HEK293 (cell line): ENCODE results near the gene PPAT.

ENCODE experiments used
- CTCF ChIA-PET: fragments of 350-600 bp; formaldehyde crosslinking; extraction: SDS; loops from one replicate; lab custom pipeline; 2021; ENCODE audit warnings: antibody characterized with exemption; lab: Yijun Ruan, JAX
- POLR2A ChIA-PET: fragments of 300-600 bp; formaldehyde crosslinking; extraction: SDS; loops from one replicate; lab custom pipeline; 2020; ENCODE audit warnings: antibody characterized with exemption, inconsistent platforms; lab: Yijun Ruan, JAX
- H3K27ac ChIP-seq: fragments of 200-500 bp; sonication (Bioruptor generic); 2 replicates; pipeline ENCODE4 v1.5.1; 2014; ENCODE audit warnings: low read depth, low read length, control low read depth, inconsistent platforms; ENCODE audit errors: extremely low read depth
- H3K36me3 ChIP-seq, 2 experiments: fragments of 200-500 bp in 1 of 2; sonication (Bioruptor generic) in 1 of 2; 1 replicate in 1 of 2; 2 replicates in 1 of 2; pipeline ENCODE4 v1.5.1; 2014 to 2017; ENCODE audit warnings: inconsistent platforms in 2 of 2, low read length in 2 of 2; ENCODE audit not compliant: control insufficient read depth in 2 of 2, insufficient read depth in 1 of 2
- H3K4me1 ChIP-seq: fragments of 200-500 bp; sonication (Bioruptor generic); 2 replicates; pipeline ENCODE4 v1.5.1; 2014; ENCODE audit warnings: mild to moderate bottlenecking, low read length, inconsistent platforms; ENCODE audit not compliant: control insufficient read depth, insufficient read depth
- H3K4me3 ChIP-seq: 2 replicates; pipeline ENCODE4 v1.5.1; 2011; ENCODE audit warnings: low read depth, mild to moderate bottlenecking, control low read depth, low read length, moderate library complexity
- H3K9me3 ChIP-seq: fragments of 200-500 bp; sonication (Bioruptor generic); 2 replicates; pipeline ENCODE4 v1.5.1; 2014; ENCODE audit warnings: low read depth, low read length, inconsistent platforms; ENCODE audit not compliant: control insufficient read depth, insufficient read depth
- MYNN ChIP-seq: fragments of 450-650 bp; formaldehyde crosslinking; IDR thresholded peaks from 2 replicates; pipeline ENCODE4 v1.5.1; 2016; ENCODE audit warnings: missing biosample characterization, missing genetic modification characterization, borderline replicate concordance
- OSR2 ChIP-seq: fragments of 450-650 bp; formaldehyde crosslinking; IDR thresholded peaks from 2 replicates; pipeline ENCODE4 v1.5.1; 2016; ENCODE audit warnings: missing biosample characterization, missing genetic modification characterization
- SCRT2 ChIP-seq: fragments of 450-650 bp; formaldehyde crosslinking; IDR thresholded peaks from 2 replicates; pipeline ENCODE4 v1.5.1; 2016; ENCODE audit warnings: missing biosample characterization, missing genetic modification characterization
- ZNF169 ChIP-seq: fragments of 450-650 bp; formaldehyde crosslinking; IDR thresholded peaks from 2 replicates; pipeline ENCODE4 v1.5.1; 2016; ENCODE audit warnings: missing biosample characterization, missing genetic modification characterization
- ZNF223 ChIP-seq: fragments of 450-650 bp; formaldehyde crosslinking; IDR thresholded peaks from 2 replicates; pipeline ENCODE4 v1.5.1; 2016; ENCODE audit warnings: missing biosample characterization, missing genetic modification characterization
- ZNF404 ChIP-seq: fragments of 450-650 bp; formaldehyde crosslinking; IDR thresholded peaks from 2 replicates; pipeline ENCODE4 v1.5.1; 2017; ENCODE audit warnings: missing biosample characterization, missing genetic modification characterization
- ZNF530 ChIP-seq: fragments of 450-650 bp; formaldehyde crosslinking; IDR thresholded peaks from 2 replicates; pipeline ENCODE4 v1.5.1; 2016; ENCODE audit warnings: low read depth, missing biosample characterization, missing genetic modification characterization
- ZNF561 ChIP-seq: fragments of 450-650 bp; IDR thresholded peaks from 2 replicates; pipeline ENCODE4 v1.5.1; 2018; ENCODE audit warnings: missing biosample characterization, missing genetic modification characterization, borderline replicate concordance
- ZNF621 ChIP-seq: fragments of 450-650 bp; formaldehyde crosslinking; IDR thresholded peaks from 2 replicates; pipeline ENCODE4 v1.5.1; 2017; ENCODE audit warnings: missing biosample characterization, missing genetic modification characterization
- ZNF658 ChIP-seq: fragments of 450-650 bp; formaldehyde crosslinking; IDR thresholded peaks from 2 replicates; pipeline ENCODE4; 2016; ENCODE audit warnings: missing biosample characterization, missing genetic modification characterization
- ZNF776 ChIP-seq: fragments of 450-650 bp; formaldehyde crosslinking; IDR thresholded peaks from 2 replicates; pipeline ENCODE4 v1.5.0; 2017; ENCODE audit warnings: missing biosample characterization, missing genetic modification characterization, borderline replicate concordance
- TF ChIP-seq, protein P1 (sequence below): fragments of 450-650 bp; formaldehyde crosslinking; IDR thresholded peaks from 2 replicates; pipeline ENCODE4 v1.5.1; 2016; ENCODE audit warnings: missing biosample characterization, missing genetic modification characterization
- TF ChIP-seq, protein P2 (sequence below): IDR thresholded peaks from 2 replicates; pipeline ENCODE4 v1.6.1; 2011; ENCODE audit warnings: mild to moderate bottlenecking, low read depth, low read length, borderline replicate concordance
- TF ChIP-seq, protein P3 (sequence below): fragments of 450-650 bp; formaldehyde crosslinking; IDR thresholded peaks from 2 replicates; pipeline ENCODE4; 2016; ENCODE audit warnings: missing biosample characterization, missing genetic modification characterization

The PPAT gene

GRCh38 chr4:56406151-56406550 lies 29.3 kb downstream of the PPAT start:
- ChIA-PET POLR2A (interaction anchor here (1.9 kb wide), 1 partner anchor 19 kb away, joined by 9 read pairs; the partner anchor contains the start of gene AASDH), CTCF (interaction anchor here (0.6 to 1.7 kb wide), 2 partner anchors 19 to 28 kb away, joined by 3 to 4 read pairs; no protein-coding TSS in a partner anchor)
- no peaks in the 10 kb centered on the region for H3K9me3 ChIP-seq
- no peak overlapping the region for H3K27ac ChIP-seq
- H3K4me1 ChIP-seq = peaks cover 4% of the 10 kb centered on the region
- H3K36me3 ChIP-seq = peaks cover 6 to 55% of the 10 kb centered on the region in 2 experiments
- H3K4me3 ChIP-seq = no peak overlapping the region
- no peak for TF ChIP-seq ZNF621 (tag by site-specific recombination)
- peak; percentile 44; the same call in 1 of the 2 replicates for TF ChIP-seq SCRT2 (tag by site-specific recombination)

GRCh38 chr4:56405016-56405415 lies 30.4 kb downstream of the PPAT start:
- ChIA-PET CTCF (interaction anchor here (0.6 to 1.7 kb wide), 2 partner anchors 29 to 382 kb away, joined by 3 to 4 read pairs; no protein-coding TSS in a partner anchor), POLR2A (interaction anchor here (1.9 kb wide), 1 partner anchor 18 kb away, joined by 9 read pairs; the partner anchor contains the start of gene AASDH)
- H3K4me3 ChIP-seq = no peak overlapping the region
- H3K9me3 ChIP-seq = no peaks in the 10 kb centered on the region
- peaks cover 9 to 66% of the 10 kb centered on the region in 2 experiments for H3K36me3 ChIP-seq
- TF ChIP-seq, protein P1, sequence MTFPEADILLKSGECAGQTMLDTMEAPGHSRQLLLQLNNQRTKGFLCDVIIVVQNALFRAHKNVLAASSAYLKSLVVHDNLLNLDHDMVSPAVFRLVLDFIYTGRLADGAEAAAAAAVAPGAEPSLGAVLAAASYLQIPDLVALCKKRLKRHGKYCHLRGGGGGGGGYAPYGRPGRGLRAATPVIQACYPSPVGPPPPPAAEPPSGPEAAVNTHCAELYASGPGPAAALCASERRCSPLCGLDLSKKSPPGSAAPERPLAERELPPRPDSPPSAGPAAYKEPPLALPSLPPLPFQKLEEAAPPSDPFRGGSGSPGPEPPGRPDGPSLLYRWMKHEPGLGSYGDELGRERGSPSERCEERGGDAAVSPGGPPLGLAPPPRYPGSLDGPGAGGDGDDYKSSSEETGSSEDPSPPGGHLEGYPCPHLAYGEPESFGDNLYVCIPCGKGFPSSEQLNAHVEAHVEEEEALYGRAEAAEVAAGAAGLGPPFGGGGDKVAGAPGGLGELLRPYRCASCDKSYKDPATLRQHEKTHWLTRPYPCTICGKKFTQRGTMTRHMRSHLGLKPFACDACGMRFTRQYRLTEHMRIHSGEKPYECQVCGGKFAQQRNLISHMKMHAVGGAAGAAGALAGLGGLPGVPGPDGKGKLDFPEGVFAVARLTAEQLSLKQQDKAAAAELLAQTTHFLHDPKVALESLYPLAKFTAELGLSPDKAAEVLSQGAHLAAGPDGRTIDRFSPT = no peak
- TF ChIP-seq OSR2 (tag by site-specific recombination) (no peak), ZNF404 (no peak), MYNN (tag by site-specific recombination) (no peak), ZNF223 (tag by site-specific recombination) (no peak), ZNF169 (tag by site-specific recombination) (no peak), ZNF658 (tag by site-specific recombination) (no peak)
- TF ChIP-seq, protein P2, sequence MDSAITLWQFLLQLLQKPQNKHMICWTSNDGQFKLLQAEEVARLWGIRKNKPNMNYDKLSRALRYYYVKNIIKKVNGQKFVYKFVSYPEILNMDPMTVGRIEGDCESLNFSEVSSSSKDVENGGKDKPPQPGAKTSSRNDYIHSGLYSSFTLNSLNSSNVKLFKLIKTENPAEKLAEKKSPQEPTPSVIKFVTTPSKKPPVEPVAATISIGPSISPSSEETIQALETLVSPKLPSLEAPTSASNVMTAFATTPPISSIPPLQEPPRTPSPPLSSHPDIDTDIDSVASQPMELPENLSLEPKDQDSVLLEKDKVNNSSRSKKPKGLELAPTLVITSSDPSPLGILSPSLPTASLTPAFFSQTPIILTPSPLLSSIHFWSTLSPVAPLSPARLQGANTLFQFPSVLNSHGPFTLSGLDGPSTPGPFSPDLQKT = no peak
- H3K4me1 ChIP-seq = peaks cover 3% of the 10 kb centered on the region
- H3K27ac ChIP-seq = no peak overlapping the region

DNA sequence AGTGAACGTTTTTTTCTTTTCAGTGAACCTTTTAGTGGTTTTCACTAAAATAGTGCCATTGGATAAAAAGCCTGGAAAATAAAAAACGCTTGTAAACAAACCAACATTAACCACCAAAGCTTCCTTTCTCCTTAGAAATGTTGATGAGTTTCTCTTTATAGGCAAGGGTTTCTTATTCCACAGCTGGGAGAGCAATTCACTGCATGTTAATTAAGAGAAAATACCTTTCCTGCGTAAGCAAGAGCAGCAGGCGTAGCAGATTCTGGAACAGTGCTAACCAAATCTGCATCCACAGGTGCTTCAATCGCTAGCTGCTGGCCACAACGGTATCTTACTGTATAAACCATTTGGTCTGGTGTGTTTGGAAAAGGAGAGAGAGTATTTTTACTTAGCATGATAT lies 34.9 kb downstream of the PPAT start:
- TF ChIP-seq, protein P3, sequence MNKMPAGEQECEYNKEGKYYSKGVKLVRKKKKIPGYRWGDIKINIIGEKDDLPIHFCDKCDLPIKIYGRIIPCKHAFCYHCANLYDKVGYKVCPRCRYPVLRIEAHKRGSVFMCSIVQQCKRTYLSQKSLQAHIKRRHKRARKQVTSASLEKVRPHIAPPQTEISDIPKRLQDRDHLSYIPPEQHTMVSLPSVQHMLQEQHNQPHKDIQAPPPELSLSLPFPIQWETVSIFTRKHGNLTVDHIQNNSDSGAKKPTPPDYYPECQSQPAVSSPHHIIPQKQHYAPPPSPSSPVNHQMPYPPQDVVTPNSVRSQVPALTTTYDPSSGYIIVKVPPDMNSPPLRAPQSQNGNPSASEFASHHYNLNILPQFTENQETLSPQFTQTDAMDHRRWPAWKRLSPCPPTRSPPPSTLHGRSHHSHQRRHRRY = no peak
- no peak for TF ChIP-seq ZNF776 (tag by site-specific recombination)
- TF ChIP-seq, protein P1 = no peak
- no peak for TF ChIP-seq ZNF561
- TF ChIP-seq ZNF530 (tag by site-specific recombination) = no peak
- POLR2A ChIA-PET = no interaction called here
- CTCF ChIA-PET = no interaction called here
- H3K4me3 ChIP-seq = no peak overlapping the region
- no peak overlapping the region for H3K27ac ChIP-seq
- peaks cover 11 to 85% of the 10 kb centered on the region in 2 experiments for H3K36me3 ChIP-seq
- H3K4me1 ChIP-seq = no peaks in the 10 kb centered on the region
- no peaks in the 10 kb centered on the region for H3K9me3 ChIP-seq
